Embryonic facial prominence (tissue), 1 donor: ENCODE data around the gene HDAC1.
"Not testable (repeated sequence)": the region's sequence is repeated elsewhere in the genome, so short reads cannot be mapped to it uniquely, and the experiment has no call there.

Experiments
- DNase-seq: peaks from one replicate; pipeline ENCODE4 v3.0.0-alpha.2; 2016; ENCODE audit errors: extremely low spot score

The HDAC1 gene

DNA sequence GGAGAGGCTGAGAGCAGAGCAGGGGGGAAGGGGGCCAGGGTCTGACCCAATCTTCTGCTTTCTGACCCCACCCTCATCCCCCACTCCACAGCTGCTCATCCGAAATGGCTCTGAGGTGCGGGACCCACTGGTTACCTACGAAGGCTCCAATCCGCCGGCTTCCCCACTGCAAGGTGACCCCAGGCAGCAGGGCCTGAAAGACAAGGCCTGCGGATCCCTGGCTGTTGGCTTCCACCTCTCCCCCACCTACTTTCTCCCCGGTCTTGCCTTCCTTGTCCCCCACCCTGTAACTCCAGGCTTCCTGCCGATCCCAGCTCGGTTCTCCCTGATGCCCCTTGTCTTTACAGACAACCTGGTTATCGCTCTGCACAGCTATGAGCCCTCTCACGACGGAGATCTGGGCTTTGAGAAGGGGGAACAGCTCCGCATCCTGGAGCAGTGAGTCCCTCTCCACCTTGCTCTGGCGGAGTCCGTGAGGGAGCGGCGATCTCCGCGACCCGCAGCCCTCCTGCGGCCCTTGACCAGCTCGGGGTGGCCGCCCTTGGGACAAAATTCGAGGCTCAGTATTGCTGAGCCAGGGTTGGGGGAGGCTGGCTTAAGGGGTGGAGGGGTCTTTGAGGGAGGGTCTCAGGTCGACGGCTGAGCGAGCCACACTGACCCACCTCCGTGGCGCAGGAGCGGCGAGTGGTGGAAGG lies 17.1 kb upstream of the HDAC1 start:
- no peak for DNase-seq

DNA sequence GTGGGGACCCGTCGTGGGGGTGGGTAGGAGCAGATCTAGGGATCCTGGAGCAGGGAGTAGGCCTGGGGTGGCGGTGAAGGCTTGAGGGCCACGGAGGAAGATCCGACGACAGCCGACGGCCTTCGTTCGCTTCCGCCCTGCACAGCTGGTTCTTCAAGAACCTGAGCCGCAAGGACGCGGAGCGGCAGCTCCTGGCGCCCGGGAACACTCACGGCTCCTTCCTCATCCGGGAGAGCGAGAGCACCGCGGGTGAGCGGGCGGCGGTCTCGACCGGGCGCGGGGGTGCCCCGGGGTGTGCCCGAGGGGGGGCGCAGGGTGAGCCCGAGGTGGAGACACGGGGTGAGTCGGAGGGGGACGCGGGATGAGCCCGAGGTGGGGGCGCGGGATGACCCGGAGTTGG lies 16.5 kb upstream of the HDAC1 start:
- no peak for DNase-seq

DNA sequence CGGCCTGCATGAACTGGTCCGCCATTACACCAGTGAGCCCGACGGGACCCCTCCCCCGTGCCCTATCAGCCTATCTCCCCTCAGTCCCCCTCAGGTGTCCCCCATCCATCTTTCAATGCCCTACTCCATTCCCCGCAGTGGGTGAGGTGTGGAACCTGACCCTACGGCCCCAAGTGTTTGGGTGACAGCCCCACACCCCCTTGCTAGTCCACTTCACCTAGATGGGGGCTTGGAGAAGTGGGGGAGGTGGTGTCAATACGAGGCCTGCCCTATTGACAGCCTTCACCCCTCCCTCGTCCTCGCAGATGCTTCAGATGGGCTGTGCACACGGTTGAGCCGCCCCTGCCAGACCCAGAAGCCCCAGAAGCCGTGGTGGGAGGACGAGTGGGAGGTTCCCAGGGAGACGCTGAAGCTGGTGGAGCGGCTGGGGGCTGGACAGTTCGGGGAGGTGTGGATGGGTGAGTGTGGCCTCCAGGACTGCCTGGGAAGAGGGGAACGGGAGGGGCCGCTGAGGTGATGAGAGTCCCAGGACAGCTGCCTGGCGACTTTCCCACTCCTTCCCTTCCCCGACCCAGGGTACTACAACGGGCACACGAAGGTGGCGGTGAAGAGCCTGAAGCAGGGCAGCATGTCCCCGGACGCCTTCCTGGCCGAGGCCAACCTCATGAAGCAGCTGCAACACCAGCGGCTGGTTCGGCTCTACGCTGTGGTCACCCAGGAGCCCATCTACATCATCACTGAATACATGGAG lies 15.7 kb upstream of the HDAC1 start:
- no peak for DNase-seq

DNA sequence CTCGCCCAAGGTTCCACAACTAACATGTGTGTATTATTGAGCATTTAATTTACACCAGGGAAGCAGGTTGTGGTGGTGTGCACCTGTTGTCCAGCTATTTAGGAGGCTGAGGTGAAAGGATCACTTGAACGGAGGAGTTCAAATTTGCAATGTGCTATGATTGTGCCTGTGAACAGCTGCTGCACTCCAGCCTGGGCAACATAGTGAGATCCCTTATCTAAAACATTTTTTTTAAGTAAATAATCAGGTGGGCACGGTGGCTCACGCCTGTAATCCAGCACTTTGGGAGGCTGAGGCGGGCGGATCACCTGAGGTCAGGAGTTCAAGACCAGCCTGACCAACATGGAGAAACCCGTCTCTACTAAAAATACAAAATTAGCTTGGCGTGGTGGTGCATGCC lies 7.1 kb upstream of the HDAC1 start:
- DNase-seq = not testable (repeated sequence)

DNA sequence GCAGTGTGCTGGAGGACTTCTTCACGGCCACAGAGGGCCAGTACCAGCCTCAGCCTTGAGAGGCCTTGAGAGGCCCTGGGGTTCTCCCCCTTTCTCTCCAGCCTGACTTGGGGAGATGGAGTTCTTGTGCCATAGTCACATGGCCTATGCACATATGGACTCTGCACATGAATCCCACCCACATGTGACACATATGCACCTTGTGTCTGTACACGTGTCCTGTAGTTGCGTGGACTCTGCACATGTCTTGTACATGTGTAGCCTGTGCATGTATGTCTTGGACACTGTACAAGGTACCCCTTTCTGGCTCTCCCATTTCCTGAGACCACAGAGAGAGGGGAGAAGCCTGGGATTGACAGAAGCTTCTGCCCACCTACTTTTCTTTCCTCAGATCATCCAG lies 6.2 kb upstream of the HDAC1 start:
- DNase-seq = no peak

DNA sequence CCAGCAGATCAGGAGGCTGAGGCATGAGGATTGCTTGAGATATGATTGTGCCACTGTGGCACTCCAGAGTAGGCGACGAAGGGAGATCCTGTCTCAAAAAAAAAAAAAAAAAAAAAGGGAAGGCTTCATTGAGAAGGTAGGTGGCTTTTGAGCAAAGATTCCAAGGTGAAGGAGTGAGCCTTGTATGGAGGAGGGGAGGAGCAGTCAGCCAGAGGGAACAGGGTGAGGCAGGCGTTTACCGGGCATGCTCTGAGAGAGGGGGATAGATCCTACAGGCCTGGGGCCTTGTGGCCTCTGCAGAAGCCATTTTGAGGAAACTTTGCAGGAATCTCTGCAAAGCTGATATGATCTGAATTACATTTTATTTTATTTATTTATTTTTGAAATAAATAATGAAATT lies 5.1 kb upstream of the HDAC1 start:
- no peak for DNase-seq

DNA sequence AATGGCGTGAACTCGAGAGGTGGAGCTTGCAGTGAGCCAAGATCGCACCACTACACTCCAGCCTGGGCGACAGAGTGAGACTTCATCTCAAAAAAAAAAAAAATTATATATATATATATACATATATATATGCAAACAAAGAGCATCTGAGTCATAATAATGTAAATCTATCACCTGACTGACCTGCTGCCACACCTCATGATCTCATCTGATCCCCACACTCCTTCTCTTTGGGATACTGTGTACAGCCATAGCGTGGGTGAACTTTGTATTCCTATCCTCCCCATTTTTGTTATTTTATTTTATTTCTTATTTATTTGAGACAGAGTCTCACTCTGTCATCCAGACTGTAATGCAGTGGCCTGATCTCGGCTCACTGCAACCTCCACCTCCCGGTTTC lies 2.6 kb upstream of the HDAC1 start:
- no peak for DNase-seq

DNA sequence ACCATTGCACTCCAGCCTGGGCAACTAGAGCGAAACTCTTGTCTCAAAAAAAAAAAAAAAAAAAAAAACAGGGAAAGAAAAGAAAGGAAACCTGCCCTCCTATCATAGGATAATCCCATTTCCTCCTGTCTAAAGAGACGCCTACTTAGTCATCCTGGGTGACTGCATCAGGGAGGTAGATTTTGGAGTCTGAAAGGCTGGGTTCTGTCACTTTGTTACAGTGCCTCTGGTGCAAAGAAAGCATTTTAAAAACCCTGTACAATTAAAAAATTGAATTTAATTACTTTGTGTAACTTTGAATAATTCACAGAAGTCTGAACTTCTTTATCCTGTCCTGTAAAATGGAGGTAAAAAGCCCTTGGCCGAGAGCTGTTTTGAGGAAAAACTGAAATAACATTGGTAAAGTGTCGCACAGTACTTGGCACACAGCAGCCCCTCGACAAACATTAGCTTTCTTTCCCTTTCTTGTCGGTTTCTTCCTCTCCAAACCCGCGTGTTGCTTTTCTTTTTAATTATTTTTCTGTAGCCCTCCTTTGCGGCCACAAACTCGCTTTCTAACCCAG lies 657 bp upstream of the HDAC1 start:
- DNase-seq = no peak

DNA sequence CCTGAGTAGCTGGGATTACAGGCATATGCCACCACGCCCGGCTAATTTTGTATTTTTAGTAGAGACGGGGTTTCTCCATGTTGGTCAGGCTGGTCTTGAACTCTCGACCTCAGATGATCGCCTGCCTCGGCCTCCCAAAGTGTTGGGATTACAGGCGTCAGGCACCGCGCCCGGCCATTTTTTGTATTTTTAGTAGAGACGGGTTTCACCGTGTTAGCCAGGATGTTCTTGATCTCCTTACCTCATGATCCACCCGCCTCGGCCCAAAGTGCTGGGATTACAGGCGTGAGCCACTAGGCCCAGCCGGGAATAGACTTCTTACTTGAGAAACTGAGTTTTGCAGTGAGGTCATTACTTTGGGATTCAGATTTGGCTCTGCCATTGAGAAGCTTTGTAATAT lies 6.3 kb downstream of the HDAC1 start:
- not testable (repeated sequence) for DNase-seq

DNA sequence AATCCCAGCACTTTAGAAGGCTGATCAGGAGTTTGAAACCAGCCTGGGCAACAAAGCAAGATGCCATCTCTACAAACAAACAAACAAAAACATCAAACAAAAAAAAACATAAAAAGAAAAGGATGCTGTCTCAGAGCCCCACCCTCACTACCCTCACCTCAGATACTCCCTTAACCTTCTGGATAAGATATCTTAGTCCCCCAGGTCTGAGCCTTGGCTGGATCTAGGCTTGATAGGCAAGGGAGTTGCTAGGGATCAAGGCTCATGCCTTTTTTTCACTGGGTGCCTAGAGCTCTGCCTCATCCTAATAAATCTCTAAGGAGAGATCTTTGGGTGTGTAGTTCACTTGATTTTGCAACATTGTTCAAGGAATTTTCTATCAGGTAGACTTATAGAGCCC lies 7.4 kb downstream of the HDAC1 start:
- DNase-seq = no peak

DNA sequence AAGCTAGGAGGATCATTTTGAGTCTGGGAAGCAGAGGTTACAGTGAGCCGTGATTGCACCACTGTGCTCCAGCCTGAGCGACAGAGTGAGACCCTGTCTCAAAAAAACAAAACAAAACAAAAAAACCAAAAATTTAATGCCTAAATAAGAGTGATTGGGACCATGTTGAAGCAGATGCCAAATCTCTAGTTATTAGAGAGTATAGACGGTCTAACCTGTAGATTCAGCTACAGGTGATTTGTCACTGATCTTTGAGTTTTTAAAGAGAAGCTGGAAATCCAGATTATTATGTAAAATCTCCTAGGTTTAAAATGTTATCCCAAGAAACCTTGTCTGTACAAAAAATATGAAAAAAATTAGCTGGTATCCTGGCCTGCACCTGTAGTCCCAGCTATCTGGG lies 11.5 kb downstream of the HDAC1 start:
- DNase-seq = no peak

DNA sequence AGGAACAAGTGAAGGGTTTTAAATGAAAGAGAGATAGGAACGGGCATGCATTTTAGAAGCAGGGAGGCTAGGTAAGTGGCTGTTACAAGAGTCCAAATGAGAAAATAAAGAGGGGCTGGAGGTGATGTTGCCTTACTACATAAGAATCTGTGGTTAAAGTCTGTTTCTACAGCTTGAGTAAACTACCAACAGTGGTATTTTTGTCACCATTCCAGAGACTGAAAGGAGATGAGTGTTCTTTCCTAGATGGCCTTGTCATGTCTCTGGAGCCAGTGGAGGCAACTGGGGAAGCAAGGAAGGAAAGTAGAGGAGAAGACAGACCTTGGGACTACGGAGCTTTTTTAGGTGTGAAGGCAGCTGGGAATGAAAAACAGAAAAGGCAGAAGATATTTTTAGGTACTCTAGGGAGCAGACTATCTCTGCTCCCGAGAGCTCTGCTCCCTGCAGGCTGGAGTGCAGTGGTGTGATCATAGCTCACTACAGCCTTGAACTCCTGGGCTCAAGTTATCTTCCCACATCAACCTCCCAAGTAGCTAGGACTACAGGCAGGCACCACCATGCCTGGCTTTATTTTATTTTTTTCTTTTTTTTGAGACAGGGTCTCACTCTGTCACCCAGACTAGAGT lies 12.2 kb downstream of the HDAC1 start:
- DNase-seq = no peak

DNA sequence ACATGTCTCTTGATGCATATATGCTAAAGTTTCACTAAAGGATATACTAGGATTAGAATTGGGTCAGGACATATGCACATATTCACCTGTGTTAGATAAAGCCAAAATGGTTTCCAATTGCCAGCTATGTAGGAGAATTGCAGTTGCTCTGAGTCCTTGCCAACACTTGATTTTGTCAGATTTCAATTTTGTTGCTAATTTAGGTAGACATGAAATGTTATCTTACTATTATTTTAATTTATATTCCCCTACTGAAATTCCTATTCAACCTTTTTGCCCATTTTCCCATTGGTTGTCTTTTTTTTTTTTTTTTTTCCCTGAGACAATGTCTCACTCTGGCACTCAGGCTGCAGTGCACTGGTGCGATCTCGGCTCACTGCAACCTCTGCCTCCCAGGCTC lies 13.4 kb downstream of the HDAC1 start:
- no peak for DNase-seq

DNA sequence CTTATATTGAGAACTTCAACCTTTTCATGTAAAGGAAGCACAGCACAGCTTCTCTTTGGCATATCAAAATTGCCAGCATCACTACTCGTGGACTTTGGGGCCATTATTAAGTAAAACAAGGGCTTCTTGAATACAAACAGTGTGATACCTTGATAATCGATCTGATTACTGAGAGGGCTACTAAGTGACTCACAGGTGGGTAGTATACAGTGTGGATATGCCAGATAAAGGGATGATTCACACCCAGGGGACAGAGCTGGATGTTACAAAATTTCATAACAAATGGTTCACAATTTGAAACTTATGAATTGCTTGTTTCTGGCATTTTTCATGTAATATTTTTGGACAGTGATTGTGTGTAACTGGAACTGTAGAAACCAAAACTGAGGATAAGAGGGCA lies 15.4 kb downstream of the HDAC1 start:
- DNase-seq = no peak

DNA sequence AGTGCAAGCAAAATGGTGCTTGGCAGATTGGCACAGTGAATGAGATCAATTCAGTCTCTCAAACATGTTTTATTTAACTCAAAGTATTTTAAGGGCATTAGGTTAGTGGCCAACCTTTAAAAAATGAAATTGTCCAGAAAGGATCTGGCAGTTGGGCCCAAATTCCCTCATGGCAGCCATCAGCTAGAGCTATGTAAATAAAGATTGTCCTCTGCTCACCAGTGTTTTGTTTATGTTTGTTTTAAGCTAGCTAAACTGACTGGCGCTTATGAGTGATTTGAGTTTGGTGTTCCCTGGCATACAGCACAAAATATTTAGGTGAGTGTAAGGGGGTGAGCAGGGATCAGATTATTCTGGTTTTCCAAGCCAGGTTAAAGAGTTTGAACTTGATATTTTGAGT lies 18.1 kb downstream of the HDAC1 start:
- no peak for DNase-seq

DNA sequence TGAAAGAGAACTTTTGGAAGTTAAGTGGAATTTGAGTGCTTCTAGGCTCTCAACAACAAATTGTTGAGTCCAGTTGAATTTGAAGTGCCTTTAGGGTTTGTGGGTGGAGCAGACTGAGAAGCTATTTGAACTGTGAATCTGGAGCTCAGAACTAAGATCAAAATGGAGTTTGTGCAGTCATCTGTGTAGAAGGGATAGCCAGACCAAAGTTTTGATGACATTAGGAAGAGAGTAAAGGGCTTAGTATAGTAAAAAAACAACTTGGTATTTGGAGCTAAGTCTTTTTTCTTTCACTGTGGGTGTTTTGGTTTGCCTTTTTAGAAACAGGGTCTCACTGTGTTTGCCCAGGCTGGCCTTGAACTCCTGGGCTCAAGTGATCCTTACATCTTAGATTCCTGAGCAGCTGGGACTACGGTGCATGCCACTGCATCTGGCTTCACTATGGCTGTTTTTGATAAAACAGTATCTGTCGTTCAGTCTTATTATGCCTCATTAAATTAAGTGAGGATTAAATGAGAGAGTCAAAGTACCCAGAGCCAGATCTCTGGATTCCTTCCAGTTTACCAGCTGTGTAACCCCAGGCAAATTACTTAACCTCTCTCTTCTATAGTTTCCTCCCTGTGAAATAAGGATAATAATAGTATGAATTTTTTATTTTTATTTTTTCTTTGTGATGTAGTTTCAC lies 20.0 kb downstream of the HDAC1 start:
- DNase-seq = no peak

DNA sequence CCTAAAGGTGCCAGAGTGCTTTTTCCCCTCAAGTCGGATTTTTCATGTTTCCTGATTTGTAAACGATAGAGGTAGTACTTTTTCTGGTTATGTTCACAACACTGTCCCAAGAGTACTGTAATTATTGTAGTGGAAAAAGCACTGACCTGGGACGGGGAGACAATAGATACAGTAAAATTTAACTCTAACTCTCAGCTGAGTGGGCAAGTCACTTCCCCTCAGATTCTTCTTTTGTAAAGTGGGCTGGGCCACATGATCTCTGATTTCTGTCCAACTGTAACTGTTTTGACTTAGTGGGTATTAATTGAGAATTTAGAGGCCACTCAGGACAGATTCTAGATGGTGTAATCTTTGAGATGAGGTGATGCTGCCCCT lies 25.0 kb downstream of the HDAC1 start:
- no peak for DNase-seq

DNA sequence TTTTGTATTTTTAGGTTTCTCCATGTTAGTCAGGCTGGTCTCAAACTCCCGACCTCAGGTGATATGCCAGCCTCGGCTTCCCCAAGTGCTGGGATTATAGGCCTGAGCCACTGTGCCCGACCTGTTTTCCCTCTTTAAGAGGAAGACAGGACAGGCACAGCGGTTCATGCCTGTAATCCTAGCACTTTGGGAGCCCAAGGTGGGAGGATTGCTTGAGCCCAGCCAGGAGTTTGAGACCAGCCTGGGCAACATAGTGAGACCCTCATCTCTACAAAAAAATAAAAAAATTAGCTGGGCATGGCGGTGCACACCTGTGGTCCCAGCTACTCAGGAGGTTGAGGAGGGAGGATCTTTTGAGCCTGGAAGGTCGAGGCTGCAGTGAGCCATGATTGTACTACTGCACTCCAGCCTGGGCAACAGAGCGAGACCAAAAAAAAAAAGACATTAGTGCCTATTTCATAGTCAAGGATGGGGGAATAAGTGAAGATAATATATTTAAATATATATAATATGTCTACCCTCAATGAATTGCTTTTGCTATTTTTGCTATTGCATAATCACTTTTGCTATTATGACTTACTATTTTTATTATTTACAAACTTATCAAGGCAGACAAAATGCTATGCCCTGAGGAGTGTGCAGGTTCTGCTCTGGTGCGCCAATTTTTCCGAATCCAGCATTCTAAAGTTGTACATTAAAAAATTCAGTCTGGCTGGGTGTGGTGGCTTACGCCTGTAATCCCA lies 26.4 kb downstream of the HDAC1 start:
- DNase-seq = no peak

DNA sequence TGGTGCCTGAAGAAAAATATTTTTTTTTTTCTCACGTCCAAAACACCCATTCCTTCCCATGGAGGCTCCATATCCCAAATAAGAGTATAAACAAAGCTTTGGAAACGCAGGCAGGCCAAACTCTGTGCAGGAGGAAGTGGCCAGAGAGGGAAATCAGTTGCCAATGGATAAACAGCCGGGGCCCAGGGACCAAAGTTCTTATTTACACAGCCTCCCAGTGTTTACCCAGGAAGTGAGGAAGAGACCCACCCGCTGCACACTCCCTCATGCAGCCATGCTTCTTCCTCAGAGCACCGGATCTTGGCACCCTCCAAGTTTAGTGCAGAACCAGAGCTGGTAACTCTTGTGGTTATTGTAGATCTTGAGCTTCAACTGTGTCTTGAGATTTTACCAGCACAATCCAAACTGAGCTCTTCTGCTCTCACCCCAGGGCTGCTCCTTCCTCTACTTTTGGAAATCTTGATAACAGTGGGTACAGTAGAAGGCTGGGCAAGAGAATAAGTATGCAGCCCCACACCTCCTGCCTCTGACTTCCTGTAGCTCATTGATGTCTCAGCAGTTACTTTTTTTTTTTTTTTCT lies 29.9 kb downstream of the HDAC1 start:
- no peak for DNase-seq

DNA sequence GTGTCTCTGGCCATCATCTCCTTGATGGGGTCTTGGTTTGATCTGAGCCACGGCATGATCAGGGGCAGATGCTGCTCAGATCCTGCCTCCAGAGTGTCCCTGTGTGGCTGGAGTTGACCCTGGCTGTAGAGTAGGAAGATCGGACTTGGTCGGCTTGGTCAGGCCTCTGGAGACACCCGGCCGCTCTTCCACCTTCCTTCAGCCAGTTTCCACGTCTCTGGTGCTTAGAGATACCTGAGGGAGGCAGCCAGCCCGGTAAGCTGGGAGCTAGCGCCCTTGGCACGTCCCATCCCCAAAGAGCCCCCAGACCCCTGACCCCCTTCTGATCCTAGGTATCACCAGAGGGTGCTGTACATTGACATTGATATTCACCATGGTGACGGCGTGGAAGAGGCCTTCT lies 35.3 kb downstream of the HDAC1 start:
- no peak for DNase-seq

DNA sequence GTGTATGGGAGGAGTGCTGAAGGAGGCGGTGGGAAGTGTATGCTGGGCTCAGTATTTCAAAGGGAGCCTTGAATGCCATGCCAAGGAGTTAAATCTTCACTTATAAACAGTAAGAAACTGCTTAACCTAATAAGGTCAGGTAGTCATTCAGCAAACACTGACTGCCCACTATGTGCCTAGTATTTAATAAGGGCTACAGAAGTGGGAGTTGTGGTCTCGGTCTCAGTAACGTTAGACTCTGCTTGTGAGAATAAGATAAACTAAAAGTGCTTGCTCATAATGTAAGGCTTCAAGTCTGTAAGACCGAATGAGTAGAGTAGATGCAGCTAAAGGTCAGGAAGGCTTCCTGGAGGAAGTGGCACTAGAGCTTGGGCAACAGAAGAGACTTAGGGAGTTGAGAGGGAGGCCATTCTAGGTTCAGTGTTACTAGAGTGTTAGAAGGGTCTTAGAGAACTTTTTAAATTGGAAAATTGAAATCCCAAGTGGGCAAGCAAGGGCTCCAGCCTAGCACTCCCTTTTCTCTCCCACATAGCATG lies 38.1 kb downstream of the HDAC1 start:
- DNase-seq = no peak
